Activated B cell treated with CpG ODN at 0.5 μM for 24 hours (primary cell): Measurements from ENCODE around the gene FANCI. TPM values are rescaled to one million over a fixed set of nuclear protein-coding genes. Genes with fewer than 3 reads are reported as not detected.

Source experiments
- ATAC-seq: fragments of 200-7000 bp; cut with Tn5 transposase; one replicate; pipeline ENCODE4 v1.10.0; 2021; ENCODE audit warnings: low read depth, mild to moderate bottlenecking, moderate library complexity
- CTCF ChIA-PET: fragments of 350-600 bp; sonication (Branson Sonifier 250); formaldehyde crosslinking; loops from one replicate; lab custom pipeline; 2021; ENCODE audit warnings: antibody characterized with exemption; lab: Charles Lee
- POLR2A ChIA-PET: fragments of 350-600 bp; sonication (Branson Sonifier 250); formaldehyde crosslinking; loops from one replicate; lab custom pipeline; 2021; ENCODE audit warnings: antibody characterized with exemption; lab: Charles Lee
- DNase-seq: peaks from one replicate; pipeline ENCODE4 v3.0.0; 2022
- H3K27ac Mint-ChIP-seq: one replicate; pipeline ENCODE4 v1.8.0; 2020; ENCODE audit warnings: mixed read lengths
- H3K27me3 Mint-ChIP-seq: one replicate; pipeline ENCODE4 v1.8.0; 2021; ENCODE audit warnings: mixed read lengths
- H3K36me3 Mint-ChIP-seq: one replicate; pipeline ENCODE4 v1.8.0; 2021; ENCODE audit warnings: low read depth, mixed read lengths
- H3K4me1 Mint-ChIP-seq: one replicate; pipeline ENCODE4 v1.8.0; 2021; ENCODE audit warnings: mixed read lengths
- H3K4me3 Mint-ChIP-seq: one replicate; pipeline ENCODE4 v1.8.0; 2020; ENCODE audit warnings: mild to moderate bottlenecking, mixed read lengths
- H3K9me3 Mint-ChIP-seq: one replicate; pipeline ENCODE4 v1.8.0; 2020; ENCODE audit warnings: mixed read lengths
- intact Hi-C: fragments of 100-400 bp; cut with micrococcal nuclease; formaldehyde crosslinking; loops from one replicate; pipeline ENCODE4 v1.15.1; 2024
- total RNA-seq: library from RNA; stranded (reverse); gene quantifications from 2 replicates; pipeline ENCODE4 v1.2.3, GENCODE V29; 2022
- TF ChIP-seq, protein P1 (sequence below): fragments of 200-600 bp; IDR thresholded peaks from one replicate; pipeline ENCODE4 v1.8.0; 2022; ENCODE audit warnings: antibody characterized with exemption, mild to moderate bottlenecking

FANCI gene
- total RNA-seq, 1 donor from 2014 or later: 16.6 TPM

- Mint-ChIP-seq H3K27me3 (peaks cover 10% of the 10 kb centered on the region), H3K9me3 (no peaks in the 10 kb centered on the region)
- CTCF ChIA-PET: interaction anchor here (1.7 kb wide), 1 partner anchor 17 kb away, joined by 5 read pairs; no protein-coding TSS in a partner anchor
Measured at GRCh38 chr15:89341316-89342005, 97.7 kb downstream of the FANCI start.

GRCh38 chr15:89342840-89343239 lies 99.1 kb downstream of the FANCI start:
- no peaks in the 10 kb centered on the region for H3K36me3 Mint-ChIP-seq
- DNase-seq (no peak), ATAC-seq (no peak)
- H3K4me1 Mint-ChIP-seq: no peaks in the 10 kb centered on the region
- H3K4me3 Mint-ChIP-seq: no peak overlapping the region
- intact Hi-C loops: no loop called here
- CTCF ChIA-PET: no interaction called here
- POLR2A ChIA-PET: no interaction called here
- H3K9me3 Mint-ChIP-seq: no peaks in the 10 kb centered on the region
- TF ChIP-seq, protein P1, sequence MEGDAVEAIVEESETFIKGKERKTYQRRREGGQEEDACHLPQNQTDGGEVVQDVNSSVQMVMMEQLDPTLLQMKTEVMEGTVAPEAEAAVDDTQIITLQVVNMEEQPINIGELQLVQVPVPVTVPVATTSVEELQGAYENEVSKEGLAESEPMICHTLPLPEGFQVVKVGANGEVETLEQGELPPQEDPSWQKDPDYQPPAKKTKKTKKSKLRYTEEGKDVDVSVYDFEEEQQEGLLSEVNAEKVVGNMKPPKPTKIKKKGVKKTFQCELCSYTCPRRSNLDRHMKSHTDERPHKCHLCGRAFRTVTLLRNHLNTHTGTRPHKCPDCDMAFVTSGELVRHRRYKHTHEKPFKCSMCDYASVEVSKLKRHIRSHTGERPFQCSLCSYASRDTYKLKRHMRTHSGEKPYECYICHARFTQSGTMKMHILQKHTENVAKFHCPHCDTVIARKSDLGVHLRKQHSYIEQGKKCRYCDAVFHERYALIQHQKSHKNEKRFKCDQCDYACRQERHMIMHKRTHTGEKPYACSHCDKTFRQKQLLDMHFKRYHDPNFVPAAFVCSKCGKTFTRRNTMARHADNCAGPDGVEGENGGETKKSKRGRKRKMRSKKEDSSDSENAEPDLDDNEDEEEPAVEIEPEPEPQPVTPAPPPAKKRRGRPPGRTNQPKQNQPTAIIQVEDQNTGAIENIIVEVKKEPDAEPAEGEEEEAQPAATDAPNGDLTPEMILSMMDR: no peak
- peaks cover 10% of the 10 kb centered on the region for H3K27me3 Mint-ChIP-seq
- no peak overlapping the region for H3K27ac Mint-ChIP-seq

More at GRCh38 chr15:89341316-89342005, 97.7 kb downstream of the FANCI start:
- no peak for DNase-seq
- intact Hi-C loops: no loop called here
- TF ChIP-seq, protein P1: no peak
- no peak for ATAC-seq
- H3K4me1 Mint-ChIP-seq: no peaks in the 10 kb centered on the region
- no peaks in the 10 kb centered on the region for H3K36me3 Mint-ChIP-seq
- H3K27ac Mint-ChIP-seq: no peak overlapping the region
- no peak overlapping the region for H3K4me3 Mint-ChIP-seq
- POLR2A ChIA-PET: no interaction called here

DNA sequence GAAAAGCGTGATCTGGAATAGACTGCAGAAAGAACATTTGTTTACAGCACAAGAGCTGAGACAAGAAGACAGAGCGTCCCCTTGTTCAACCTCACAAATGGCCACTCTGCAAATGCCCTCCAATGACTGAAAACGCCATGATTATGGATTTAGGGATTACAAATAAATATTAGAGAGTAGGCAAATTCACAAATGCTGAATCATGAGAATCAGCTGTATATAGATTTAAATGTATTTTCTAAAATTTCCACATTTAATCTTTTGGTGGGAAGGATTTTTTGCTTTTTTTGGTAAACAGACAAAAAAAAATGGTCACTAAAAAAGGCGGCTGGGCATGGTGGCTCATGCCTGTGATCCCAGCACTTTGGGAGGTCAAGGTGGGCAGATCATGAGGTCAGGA lies 101.5 kb downstream of the FANCI start:
- H3K27ac Mint-ChIP-seq: no peak overlapping the region
- DNase-seq: no peak
- POLR2A ChIA-PET: no interaction called here
- no peak for ATAC-seq
- CTCF ChIA-PET: interaction anchor here (1.7 kb wide), 1 partner anchor 14 kb away, joined by 7 read pairs; no protein-coding TSS in a partner anchor
- no peaks in the 10 kb centered on the region for H3K4me1 Mint-ChIP-seq
- H3K4me3 Mint-ChIP-seq: no peak overlapping the region
- peaks cover 22% of the 10 kb centered on the region for H3K27me3 Mint-ChIP-seq
- H3K9me3 Mint-ChIP-seq: no peaks in the 10 kb centered on the region
- H3K36me3 Mint-ChIP-seq: no peaks in the 10 kb centered on the region
- TF ChIP-seq, protein P1: no peak
- intact Hi-C loops: no loop called here

DNA sequence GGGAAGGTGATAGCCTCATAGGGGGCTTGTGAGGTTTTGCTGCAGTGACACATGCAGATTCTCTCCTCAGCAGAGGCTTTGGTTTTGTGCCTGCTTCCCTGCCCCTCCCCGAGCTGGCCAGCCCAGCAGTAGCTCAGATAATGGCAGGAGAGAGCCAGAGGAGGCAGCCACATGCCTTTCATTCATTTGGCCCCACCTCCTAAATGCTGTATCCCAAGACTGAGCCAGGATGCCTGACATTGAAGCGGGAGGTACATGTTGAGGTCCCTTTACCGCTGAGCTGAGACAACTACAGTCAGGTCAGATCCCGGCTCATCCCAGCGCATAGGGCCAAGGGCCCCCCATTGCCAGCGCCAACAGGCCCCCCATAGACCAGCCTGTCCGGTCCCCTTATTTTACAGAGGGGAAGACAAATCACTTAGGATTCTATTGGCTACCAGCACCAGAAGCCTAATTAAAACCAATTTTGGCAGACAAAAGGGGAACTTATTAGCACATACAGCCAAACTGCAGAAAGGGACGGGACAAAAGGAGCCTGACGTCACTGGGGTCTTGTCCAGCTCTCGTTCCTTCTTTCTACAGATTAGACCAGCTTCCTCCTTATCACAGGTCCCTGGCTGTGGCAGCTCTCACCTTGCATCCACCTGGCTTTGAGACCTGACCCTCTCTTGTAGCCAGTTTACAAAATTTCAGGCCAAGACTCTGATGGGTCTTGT lies 102.9 kb downstream of the FANCI start:
- intact Hi-C loops: no loop called here
- H3K27me3 Mint-ChIP-seq: peaks cover 27% of the 10 kb centered on the region
- ATAC-seq (no peak), DNase-seq (no peak)
- H3K9me3 Mint-ChIP-seq: no peaks in the 10 kb centered on the region
- no peaks in the 10 kb centered on the region for H3K36me3 Mint-ChIP-seq
- H3K4me1 Mint-ChIP-seq: no peaks in the 10 kb centered on the region
- no peak overlapping the region for H3K27ac Mint-ChIP-seq
- TF ChIP-seq, protein P1: no peak
- CTCF ChIA-PET: no interaction called here
- H3K4me3 Mint-ChIP-seq: no peak overlapping the region
- POLR2A ChIA-PET: no interaction called here

- ATAC-seq: no peak
- H3K27ac Mint-ChIP-seq: no peak overlapping the region
- intact Hi-C loops: no loop called here
- H3K36me3 Mint-ChIP-seq: no peaks in the 10 kb centered on the region
- H3K27me3 Mint-ChIP-seq: peaks cover 30% of the 10 kb centered on the region
- TF ChIP-seq, protein P1: no peak
- ChIA-PET POLR2A (no interaction called here), CTCF (interaction anchor here (1.2 kb wide), 1 partner anchor 9 kb away, joined by 7 read pairs; no protein-coding TSS in a partner anchor)
- H3K4me3 Mint-ChIP-seq: no peak overlapping the region
- no peak for DNase-seq
- no peaks in the 10 kb centered on the region for H3K9me3 Mint-ChIP-seq
- H3K4me1 Mint-ChIP-seq: no peaks in the 10 kb centered on the region
Measured at GRCh38 chr15:89349206-89349558, 105.4 kb downstream of the FANCI start.
